Mammary epithelial cell (primary cell): ENCODE results near the gene CSNK1A1.

ENCODE experiments used
- CTCF ChIP-seq, 2 donors: IDR thresholded peaks in 1 of 2; conservative IDR thresholded peaks in 1 of 2; 2 replicates each; pipeline ENCODE4 v1.5.1; 2011 to 2012; ENCODE audit warnings: inconsistent platforms in 2 of 2, low read length in 2 of 2, mild to moderate bottlenecking in 2 of 2, control low read depth in 1 of 2, low read depth in 1 of 2; ENCODE audit not compliant: insufficient read depth in 1 of 2; ENCODE audit errors: extremely low read depth in 1 of 2
- EZH2 ChIP-seq: IDR thresholded peaks from 2 replicates; pipeline ENCODE4 v1.6.1; 2012; ENCODE audit warnings: low read length, inconsistent platforms, borderline replicate concordance

- TF ChIP-seq CTCF (conservative IDR thresholded peaks at IDR 0.05 in 1 of 2, IDR thresholded peaks at IDR 0.05 in 1 of 2; ENCODE audit: extremely low read depth in 1 of 2, insufficient read depth in 1 of 2, low read depth in 1 of 2, low read length in 2 of 2) (no peak), EZH2 (no peak)
Measured at GRCh38 chr5:149448431-149448830, 102.8 kb downstream of the CSNK1A1 start.
